Natural killer cell (primary cell): Measurements from ENCODE around the gene CRIP1. TPM values are rescaled to one million over a fixed set of nuclear protein-coding genes. Genes with fewer than 3 reads are reported as not detected.

Experiments
- ATAC-seq, 3 donors: fragments of 150-1000 bp in 2 of 3; fragments of 200-7000 bp in 1 of 3; cut with Tn5 transposase; 1 replicate in 1 of 3; 2 replicates in 2 of 3; pipeline ENCODE4 v1.10.0; 2021; ENCODE audit warnings: mild to moderate bottlenecking in 2 of 3, moderate library complexity in 2 of 3
- DNase-seq, 2 donors: peaks; one replicate each; pipeline versions ENCODE4 v3.0.0 to v3.0.0-alpha.2; 2013 to 2021; ENCODE audit warnings: mixed read lengths in 1 of 2
- H3K27ac ChIP-seq: one replicate; pipeline ENCODE4 v1.5.1; 2013; ENCODE audit warnings: mild to moderate bottlenecking, low read length
- H3K27me3 ChIP-seq: one replicate; pipeline ENCODE4 v1.6.1; 2013; ENCODE audit warnings: low read length; ENCODE audit not compliant: control insufficient read depth, insufficient read depth
- H3K36me3 ChIP-seq: one replicate; pipeline ENCODE4 v1.6.1; 2013; ENCODE audit warnings: low read length; ENCODE audit not compliant: control insufficient read depth, insufficient read depth
- H3K4me1 ChIP-seq: one replicate; pipeline ENCODE4 v1.6.1; 2013; ENCODE audit warnings: low read length; ENCODE audit not compliant: control insufficient read depth, insufficient read depth
- H3K4me3 ChIP-seq: one replicate; pipeline ENCODE4 v1.5.1; 2013; ENCODE audit warnings: low read length
- H3K9me3 ChIP-seq: one replicate; pipeline ENCODE4 v1.6.1; 2013; ENCODE audit warnings: low read length; ENCODE audit not compliant: control insufficient read depth, insufficient read depth
- H3K27ac Mint-ChIP-seq, 2 donors: one replicate each; pipeline ENCODE4 v1.8.0; 2022; ENCODE audit warnings: mild to moderate bottlenecking in 2 of 2, mixed read lengths in 2 of 2, moderate library complexity in 1 of 2
- H3K27me3 Mint-ChIP-seq, 2 donors: one replicate each; pipeline ENCODE4 v1.8.0; 2022; ENCODE audit warnings: low read depth in 2 of 2, mixed read lengths in 2 of 2
- H3K36me3 Mint-ChIP-seq: one replicate; pipeline ENCODE4 v1.8.0; 2022; ENCODE audit warnings: mixed read lengths
- H3K4me1 Mint-ChIP-seq, 2 donors: one replicate each; pipeline ENCODE4 v1.8.0; 2022; ENCODE audit warnings: mixed read lengths in 2 of 2
- H3K4me3 Mint-ChIP-seq: one replicate; pipeline ENCODE4 v1.8.0; 2022; ENCODE audit warnings: mild to moderate bottlenecking, moderate library complexity, mixed read lengths
- H3K9me3 Mint-ChIP-seq, 2 donors: one replicate each; pipeline ENCODE4 v1.8.0; 2022; ENCODE audit warnings: mixed read lengths in 2 of 2
- CTCF ChIP-seq: fragments of 200-600 bp; IDR thresholded peaks from one replicate; pipeline ENCODE4 v1.8.0; 2022; ENCODE audit warnings: antibody characterized with exemption
- WGBS: methylation state at CpG from one replicate; pipeline ENCODE4 v1.1.7; 2013; ENCODE audit warnings: missing lambda C conversion rate; ENCODE audit not compliant: insufficient coverage; 5-methylcytosine and 5-hydroxymethylcytosine counted together
- intact Hi-C: fragments of 100-400 bp; cut with micrococcal nuclease; formaldehyde crosslinking; loops from one replicate; pipeline ENCODE4 v1.14.2; 2022
- total RNA-seq, 4 donors: library from RNA; stranded (reverse); fragments of 120-200 nt in 1 of 4; gene quantifications; one replicate each; pipeline versions ENCODE4 v1.2.3 to v1.2.4, GENCODE V29; 2013 to 2022

CRIP1 gene
- total RNA-seq, 3 donors from 2014 or later (not counting 1 experiment from before 2014, with no cell fraction given), result 276 to 334 (median 290) TPM

DNA sequence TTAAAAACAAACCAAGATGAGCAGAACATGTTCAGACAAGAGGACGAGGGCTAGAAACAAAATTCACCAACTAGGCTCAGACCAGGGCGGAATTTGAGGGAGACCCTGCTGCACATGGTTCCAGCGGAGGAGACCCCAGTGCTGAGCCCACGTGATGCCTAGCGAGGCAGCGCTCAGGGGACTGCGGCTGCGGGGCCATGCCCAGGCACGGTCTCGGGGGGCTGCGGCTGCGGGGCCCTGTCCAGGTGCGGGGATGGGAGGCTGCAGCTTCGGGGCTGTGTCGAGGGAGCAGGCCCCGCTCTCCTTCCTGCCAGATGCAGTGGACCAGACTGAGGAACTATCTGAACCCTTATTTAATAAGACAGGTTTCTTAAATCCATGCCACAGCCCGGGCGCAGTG is 24.8 kb upstream of the CRIP1 start:
- Histone ChIP-seq H3K27ac (no peak overlapping the region), H3K4me3 (no peak overlapping the region), H3K27me3 (no peaks in the 10 kb centered on the region), H3K4me1 (no peaks in the 10 kb centered on the region), H3K9me3 (no peaks in the 10 kb centered on the region), H3K36me3 (peaks cover 37% of the 10 kb centered on the region)
- intact Hi-C loops, result no loop called here
- WGBS, result 98% methylated on average over 18 of the region's 18 CpGs
- Mint-ChIP-seq H3K36me3 (no peaks in the 10 kb centered on the region), H3K4me1 (no peaks in the 10 kb centered on the region), H3K9me3 (no peaks in the 10 kb centered on the region), H3K27ac (no peak overlapping the region), H3K4me3 (no peak overlapping the region), H3K27me3 (no peaks in the 10 kb centered on the region)
- no peak for ATAC-seq
- no peak for DNase-seq
- TF ChIP-seq CTCF, result no peak

DNA sequence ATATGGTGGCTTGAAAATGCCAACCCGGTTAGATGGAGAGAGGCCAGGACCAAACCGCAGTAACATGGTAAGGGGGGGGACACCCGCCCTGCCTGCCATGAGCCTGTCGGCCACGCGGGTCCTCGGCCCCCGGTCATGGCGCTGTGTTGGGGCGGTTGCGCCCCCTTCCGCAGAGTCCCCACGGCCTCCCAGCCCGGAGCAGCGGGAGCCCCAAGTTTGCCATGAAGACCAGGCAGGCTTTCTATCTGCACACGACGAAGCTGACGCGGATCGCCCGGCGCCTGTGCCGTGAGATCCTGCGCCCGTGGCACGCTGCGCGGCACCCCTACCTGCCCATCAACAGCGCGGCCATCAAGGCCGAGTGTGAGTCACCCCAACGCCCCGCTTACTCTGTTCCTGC is 22.2 kb upstream of the CRIP1 start:
- TF ChIP-seq CTCF, result no peak
- Mint-ChIP-seq H3K27ac (no peak overlapping the region), H3K36me3 (no peaks in the 10 kb centered on the region), H3K4me1 (no peaks in the 10 kb centered on the region), H3K27me3 (no peaks in the 10 kb centered on the region), H3K9me3 (no peaks in the 10 kb centered on the region), H3K4me3 (no peak overlapping the region)
- no peak overlapping the region for H3K4me3 ChIP-seq
- 97% methylated on average over 33 of the region's 33 CpGs for WGBS
- ATAC-seq, result no peak
- H3K4me1 ChIP-seq, result no peaks in the 10 kb centered on the region
- H3K27ac ChIP-seq, result no peak overlapping the region
- no peak for DNase-seq
- no peaks in the 10 kb centered on the region for H3K27me3 ChIP-seq
- intact Hi-C loops, result no loop called here
- no peaks in the 10 kb centered on the region for H3K9me3 ChIP-seq
- H3K36me3 ChIP-seq, result peaks cover 36% of the 10 kb centered on the region

GRCh38 chr14:105465209-105466031 is 21.3 kb upstream of the CRIP1 start:
- DNase-seq, result no peak
- H3K36me3 Mint-ChIP-seq, result no peaks in the 10 kb centered on the region
- H3K36me3 ChIP-seq, result peaks cover 33% of the 10 kb centered on the region
- no peaks in the 10 kb centered on the region for H3K9me3 ChIP-seq
- intact Hi-C loops, result no loop called here
- no peak overlapping the region for H3K4me3 Mint-ChIP-seq
- H3K27ac ChIP-seq, result no peak overlapping the region
- no peaks in the 10 kb centered on the region for H3K27me3 Mint-ChIP-seq
- no peak overlapping the region for H3K27ac Mint-ChIP-seq
- no peak for TF ChIP-seq CTCF
- no peaks in the 10 kb centered on the region for H3K27me3 ChIP-seq
- no peak for ATAC-seq
- 95% methylated on average over 20 of the region's 20 CpGs for WGBS
- no peaks in the 10 kb centered on the region for H3K9me3 Mint-ChIP-seq
- no peaks in the 10 kb centered on the region for H3K4me1 ChIP-seq
- no peak overlapping the region for H3K4me3 ChIP-seq
- no peaks in the 10 kb centered on the region for H3K4me1 Mint-ChIP-seq
